ENCODE measurements around the gene ARV1.

- no peak for TF ChIP-seq CTCF (IDR thresholded peaks at IDR 0.05)
- TF ChIP-seq ZFX (IDR thresholded peaks at IDR 0.05; ENCODE audit: borderline replicate concordance), result no peak
Measured at GRCh38 chr1:230940848-230941247, 38.0 kb upstream of the ARV1 start.

Data from 22Rv1 (cell line).